ENCODE results near the gene DNAI1.

DNA sequence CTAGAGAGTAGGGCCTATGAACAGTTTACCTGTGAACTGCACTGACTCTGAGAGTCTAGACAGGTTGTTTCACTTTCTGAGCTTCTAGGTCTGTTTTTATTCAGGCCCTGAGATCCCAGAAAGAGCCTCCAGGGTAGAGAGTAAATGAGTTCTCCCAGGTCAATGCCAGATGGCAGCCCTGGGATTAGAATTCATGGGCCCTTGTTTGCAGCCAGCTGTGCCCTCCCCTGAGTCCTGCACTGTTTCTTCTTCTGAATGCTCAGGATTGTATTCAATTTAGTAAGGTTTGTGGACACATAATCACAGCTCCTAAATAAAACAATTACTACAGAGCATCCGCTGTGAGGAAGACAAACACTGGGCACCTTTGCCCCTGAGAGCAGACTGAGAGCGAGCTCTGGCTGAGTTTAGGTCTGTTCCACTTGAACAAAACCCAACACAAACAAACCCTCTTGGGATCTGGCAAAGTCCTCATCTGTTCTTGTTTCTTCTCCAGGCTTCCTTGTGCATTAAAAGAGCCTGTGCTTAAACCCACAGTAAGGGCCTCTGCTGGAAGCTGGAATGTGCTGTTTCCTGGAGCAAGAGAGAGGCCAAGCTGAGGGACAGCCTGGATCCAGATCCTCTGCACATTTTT, 30.2 kb upstream of the DNAI1 start:
- TF ChIP-seq CTCF (IDR thresholded peaks at IDR 0.05): no peak
- TF ChIP-seq POLR2A (IDR thresholded peaks at IDR 0.05): no peak
- TF ChIP-seq POLR2AphosphoS5 (IDR thresholded peaks at IDR 0.05): no peak

Measured in prostate gland (tissue), 2 donors.